HepG2 (cell line): ENCODE results near the gene GALNT17. TPM values are rescaled to one million over a fixed set of nuclear protein-coding genes. Genes with fewer than 3 reads are reported as not detected.

Source experiments
- ATAC-seq: fragments of 200-7000 bp; cut with Tn5 transposase; 3 replicates; pipeline ENCODE4 v1.9.1; 2020; ENCODE audit warnings: mild to moderate bottlenecking, moderate library complexity
- BruUV-seq: library from RNA; stranded (reverse); fragments of 400-500 nt; replicated peaks from 2 replicates; lab custom pipeline; 2021; lab: Mats Ljungman, UMichigan
- CTCF ChIA-PET: fragments of 300-600 bp; formaldehyde crosslinking; extraction: SDS; loops from one replicate; lab custom pipeline; 2021; ENCODE audit warnings: low total read pairs, inconsistent platforms, low intra/inter-chr PET ratio; lab: Yijun Ruan, JAX
- POLR2A ChIA-PET: fragments of 350-600 bp; sonication (Branson Sonifier 250); formaldehyde crosslinking; loops from one replicate; lab custom pipeline; 2020; ENCODE audit warnings: antibody characterized with exemption, inconsistent platforms; lab: Yijun Ruan, JAX
- DNase-seq: peaks from one replicate; pipeline ENCODE4 v3.0.0-alpha.2; 2015; ENCODE audit warnings: low spot score
- FAIRE-seq: peaks from 3 replicates; lab custom pipeline; 2011; peaks lifted over from hg19 to GRCh38; lab: Jason Lieb, UNC
- H2AFZ ChIP-seq: one replicate; pipeline ENCODE4 v1.6.1; 2011; ENCODE audit warnings: low read length, inconsistent platforms
- H3K27ac ChIP-seq: fragments of 300-600 bp; 3 replicates; pipeline ENCODE4 v1.8.0; 2011; ENCODE audit warnings: mixed run types, mild to moderate bottlenecking, mixed read lengths, low read length, inconsistent platforms; ENCODE audit not compliant: insufficient read depth; ENCODE audit errors: extremely low read length
- H3K27me3 ChIP-seq, 2 experiments: fragments of 200-600 bp in 1 of 2; 2 replicates in 1 of 2; 3 replicates in 1 of 2; pipeline versions ENCODE4 v1.6.0 to v1.8.0; 2011; ENCODE audit warnings: low read length in 2 of 2, mild to moderate bottlenecking in 2 of 2, moderate library complexity in 2 of 2, inconsistent platforms in 1 of 2; ENCODE audit not compliant: insufficient read depth in 2 of 2, control insufficient read depth in 1 of 2
- H3K36me3 ChIP-seq, 2 experiments: fragments of 200-600 bp in 1 of 2; replicated peaks in 1 of 2; 2 replicates in 1 of 2; 3 replicates in 1 of 2; pipeline versions ENCODE4 v1.5.1 to v1.8.0; 2011; ENCODE audit warnings: low read length in 2 of 2, inconsistent platforms in 1 of 2; ENCODE audit not compliant: insufficient read depth in 2 of 2, control insufficient read depth in 1 of 2
- H3K4me1 ChIP-seq: 2 replicates; pipeline ENCODE4 v1.5.1; 2012; ENCODE audit warnings: low read length, inconsistent platforms; ENCODE audit not compliant: insufficient read depth
- H3K4me2 ChIP-seq: 2 replicates; pipeline ENCODE4 v1.6.0; 2011; ENCODE audit warnings: low read depth, low read length, inconsistent platforms
- H3K4me3 ChIP-seq, 3 experiments: fragments of 200-600 bp in 1 of 3; sonication (generic), shearing (Covaris generic) in 1 of 3; replicated peaks in 1 of 3; 2 replicates each; pipeline ENCODE4 v1.5.1; 2011 to 2016; ENCODE audit warnings: low read length in 3 of 3, inconsistent platforms in 2 of 3, low read depth in 2 of 3, mild to moderate bottlenecking in 2 of 3, control low read depth in 1 of 3, mixed read lengths in 1 of 3; ENCODE audit not compliant: insufficient read depth in 1 of 3
- H3K79me2 ChIP-seq: one replicate; pipeline ENCODE4 v1.6.1; 2011; ENCODE audit warnings: low read length, inconsistent platforms; ENCODE audit not compliant: insufficient read depth
- H3K9ac ChIP-seq: 2 replicates; pipeline ENCODE4 v1.6.0; 2011; ENCODE audit warnings: mild to moderate bottlenecking, low read depth, low read length, inconsistent platforms; ENCODE audit not compliant: insufficient read depth
- H3K9me3 ChIP-seq: 2 replicates; pipeline ENCODE4 v1.5.1; 2012; ENCODE audit warnings: mild to moderate bottlenecking, low read length
- H4K20me1 ChIP-seq: 2 replicates; pipeline ENCODE4 v1.6.0; 2011; ENCODE audit warnings: inconsistent platforms, mild to moderate bottlenecking, low read length, moderate library complexity; ENCODE audit not compliant: insufficient read depth
- HDAC1 ChIP-seq: sonication (generic); formaldehyde crosslinking; IDR thresholded peaks from 2 replicates; pipeline ENCODE4 v1.5.1; 2020; ENCODE audit warnings: mild to moderate bottlenecking, missing genetic modification reagents
- JARID2 ChIP-seq: sonication (generic); formaldehyde crosslinking; IDR thresholded peaks from 2 replicates; pipeline ENCODE4 v1.8.1; 2023; ENCODE audit warnings: missing genetic modification reagents, inconsistent platforms; ENCODE audit not compliant: insufficient replicate concordance
- MBNL3 ChIP-seq: fragments of 250-450 bp; sonication (Bioruptor Pico); conservative IDR thresholded peaks from 2 replicates; pipeline ENCODE4 v1.8.0; 2022; ENCODE audit warnings: mild to moderate bottlenecking, inconsistent platforms
- SIN3A ChIP-seq: IDR thresholded peaks from 2 replicates; pipeline ENCODE4 v1.6.1; 2011; ENCODE audit warnings: low read depth, mild to moderate bottlenecking, control low read depth, low read length, borderline replicate concordance
- ZBTB38 ChIP-seq: sonication (generic); formaldehyde crosslinking; IDR thresholded peaks from 2 replicates; pipeline ENCODE4 v1.5.1; 2020; ENCODE audit warnings: mild to moderate bottlenecking, missing genetic modification reagents
- ZNF496 ChIP-seq: sonication (generic); formaldehyde crosslinking; IDR thresholded peaks from 2 replicates; pipeline ENCODE4 v1.8.1; 2023; ENCODE audit warnings: mild to moderate bottlenecking, moderate library complexity, missing genetic modification reagents; ENCODE audit not compliant: insufficient replicate concordance
- ZNF772 ChIP-seq: sonication (generic); formaldehyde crosslinking; IDR thresholded peaks from 2 replicates; pipeline ENCODE4 v1.5.0; 2020; ENCODE audit warnings: mild to moderate bottlenecking, missing genetic modification reagents
- ZNF773 ChIP-seq: sonication (generic); formaldehyde crosslinking; IDR thresholded peaks from 2 replicates; pipeline ENCODE4 v1.4.0; 2020; ENCODE audit warnings: missing genetic modification reagents, borderline replicate concordance
- WGBS: methylation state at CpG from one replicate; pipeline ENCODE4 v1.1.6; 2017; ENCODE audit warnings: low lambda C conversion rate; 5-methylcytosine and 5-hydroxymethylcytosine counted together
- in situ Hi-C: cut with HindIII; loops from 2 replicates; pipeline ENCODE4 v1.10.0; 2017; ENCODE audit warnings: low pct_unique_long_range_greater_than_20kb; ENCODE audit not compliant: extremely low pct_ligation_motif_present
- intact Hi-C: fragments of 100-400 bp; cut with micrococcal nuclease; formaldehyde crosslinking; loops from one replicate; pipeline ENCODE4 v1.10.0; 2022; ENCODE audit not compliant: unreplicated experiment
- polyA plus RNA-seq, 8 experiments: library from polyadenylated mRNA; depleted of rRNA in 3 of 8; stranded (reverse) in 7 of 8; unstranded in 1 of 8; fragments of >200 nt; fragmentation: Illumina TruSeq in 4 of 8; extraction: Trizol in 4 of 8; gene quantifications; 2 replicates each; pipeline versions ENCODE4 v1.2.1 to v1.2.3, GENCODE V29; 2011 to 2016; ENCODE audit warnings: low read depth in 4 of 8, missing spikeins in 1 of 8, mixed read lengths in 1 of 8; ENCODE audit not compliant: insufficient read depth in 1 of 8
- total RNA-seq, 5 experiments: library from RNA; depleted of rRNA; stranded (reverse); fragments of >200 nt; fragmentation: Illumina TruSeq; extraction: Trizol; gene quantifications; 2 replicates each; pipeline ENCODE4 v1.2.3, GENCODE V29; 2016; ENCODE audit warnings: low read depth in 1 of 5
- TF ChIP-seq, protein P1 (sequence below): sonication (generic); formaldehyde crosslinking; IDR thresholded peaks from 2 replicates; pipeline ENCODE4 v1.5.1; 2020; ENCODE audit warnings: mild to moderate bottlenecking, missing genetic modification reagents, moderate library complexity
- TF ChIP-seq, protein P2 (sequence below): sonication (generic); formaldehyde crosslinking; IDR thresholded peaks from 2 replicates; pipeline ENCODE4 v1.5.0; 2020; ENCODE audit warnings: missing genetic modification reagents
- TF ChIP-seq, protein P3 (sequence below): fragments of 450-650 bp; IDR thresholded peaks from 2 replicates; pipeline ENCODE4 v1.6.1; 2016
- TF ChIP-seq, protein P4 (sequence below): sonication (generic); formaldehyde crosslinking; IDR thresholded peaks from 2 replicates; pipeline ENCODE4 v1.4.0; 2020; ENCODE audit warnings: mild to moderate bottlenecking, missing genetic modification reagents, borderline replicate concordance
- TF ChIP-seq, protein P5 (sequence below): IDR thresholded peaks from 2 replicates; pipeline ENCODE4 v1.6.1; 2016; ENCODE audit warnings: missing compliant biosample characterization, missing genetic modification reagents, borderline replicate concordance
- TF ChIP-seq, protein P6 (sequence below): sonication (generic); formaldehyde crosslinking; IDR thresholded peaks from 2 replicates; pipeline ENCODE4 v1.4.0; 2020; ENCODE audit warnings: missing genetic modification reagents

Gene GALNT17
- total and polyA plus RNA-seq, 2 of the 13 experiments (the other 11 are each of a cell fraction or from before 2014, with no cell fraction given) = not detected

DNA sequence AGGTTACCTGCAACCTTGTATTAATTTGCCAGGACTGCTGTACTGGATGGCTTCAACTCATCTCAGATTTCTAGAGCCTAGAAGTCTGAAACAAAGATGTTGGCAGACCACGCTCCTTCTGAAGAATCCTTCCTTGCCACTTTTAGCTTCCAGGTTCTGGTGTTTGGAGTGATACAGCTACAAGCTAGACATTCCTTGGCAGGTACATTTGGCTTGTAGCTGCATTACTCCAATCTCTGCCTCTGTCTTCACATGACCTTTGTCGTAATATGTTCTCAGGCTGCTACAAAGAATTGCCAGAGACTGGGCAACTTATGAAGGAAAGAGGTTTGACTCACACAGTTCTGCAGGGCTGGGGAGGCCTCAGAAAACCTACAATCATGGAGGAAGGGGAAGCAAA lies 146.3 kb downstream of the GALNT17 start:
- DNase-seq (no peak), ATAC-seq (no peak), FAIRE-seq (no peak)
- Histone ChIP-seq H4K20me1 (no peaks in the 10 kb centered on the region), H2AFZ (no peak overlapping the region), H3K9ac (no peak overlapping the region), H3K9me3 (no peaks in the 10 kb centered on the region), H3K79me2 (no peaks in the 10 kb centered on the region), H3K4me2 (no peak overlapping the region), H3K4me3 (no peak overlapping the region), H3K27me3 (no peaks in the 10 kb centered on the region; a peak in 1 of 5 replicates), H3K4me1 (no peaks in the 10 kb centered on the region), H3K36me3 (no peaks in the 10 kb centered on the region), H3K27ac (no peak overlapping the region)
- ChIA-PET CTCF (no interaction called here), POLR2A (no interaction called here)
- BruUV-seq = no TSS peak
- 30% methylated on average over 2 of the region's 2 CpGs for WGBS
- in situ Hi-C loops (no loop called here), intact Hi-C loops (no loop called here)
- TF ChIP-seq, protein P1, sequence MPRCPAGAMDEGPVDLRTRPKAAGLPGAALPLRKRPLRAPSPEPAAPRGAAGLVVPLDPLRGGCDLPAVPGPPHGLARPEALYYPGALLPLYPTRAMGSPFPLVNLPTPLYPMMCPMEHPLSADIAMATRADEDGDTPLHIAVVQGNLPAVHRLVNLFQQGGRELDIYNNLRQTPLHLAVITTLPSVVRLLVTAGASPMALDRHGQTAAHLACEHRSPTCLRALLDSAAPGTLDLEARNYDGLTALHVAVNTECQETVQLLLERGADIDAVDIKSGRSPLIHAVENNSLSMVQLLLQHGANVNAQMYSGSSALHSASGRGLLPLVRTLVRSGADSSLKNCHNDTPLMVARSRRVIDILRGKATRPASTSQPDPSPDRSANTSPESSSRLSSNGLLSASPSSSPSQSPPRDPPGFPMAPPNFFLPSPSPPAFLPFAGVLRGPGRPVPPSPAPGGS (CRISPR knock-in tag) = no peak
- TF ChIP-seq ZNF496 (CRISPR knock-in tag) (no peak), MBNL3 (CRISPR knock-in tag) (no peak), ZBTB38 (CRISPR knock-in tag) (no peak), SIN3A (no peak), ZNF772 (CRISPR knock-in tag) (no peak), HDAC1 (CRISPR knock-in tag) (no peak), JARID2 (CRISPR knock-in tag) (no peak), ZNF773 (CRISPR knock-in tag) (no peak)
- TF ChIP-seq, protein P2, sequence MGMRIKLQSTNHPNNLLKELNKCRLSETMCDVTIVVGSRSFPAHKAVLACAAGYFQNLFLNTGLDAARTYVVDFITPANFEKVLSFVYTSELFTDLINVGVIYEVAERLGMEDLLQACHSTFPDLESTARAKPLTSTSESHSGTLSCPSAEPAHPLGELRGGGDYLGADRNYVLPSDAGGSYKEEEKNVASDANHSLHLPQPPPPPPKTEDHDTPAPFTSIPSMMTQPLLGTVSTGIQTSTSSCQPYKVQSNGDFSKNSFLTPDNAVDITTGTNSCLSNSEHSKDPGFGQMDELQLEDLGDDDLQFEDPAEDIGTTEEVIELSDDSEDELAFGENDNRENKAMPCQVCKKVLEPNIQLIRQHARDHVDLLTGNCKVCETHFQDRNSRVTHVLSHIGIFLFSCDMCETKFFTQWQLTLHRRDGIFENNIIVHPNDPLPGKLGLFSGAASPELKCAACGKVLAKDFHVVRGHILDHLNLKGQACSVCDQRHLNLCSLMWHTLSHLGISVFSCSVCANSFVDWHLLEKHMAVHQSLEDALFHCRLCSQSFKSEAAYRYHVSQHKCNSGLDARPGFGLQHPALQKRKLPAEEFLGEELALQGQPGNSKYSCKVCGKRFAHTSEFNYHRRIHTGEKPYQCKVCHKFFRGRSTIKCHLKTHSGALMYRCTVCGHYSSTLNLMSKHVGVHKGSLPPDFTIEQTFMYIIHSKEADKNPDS = no peak
- TF ChIP-seq, protein P3, sequence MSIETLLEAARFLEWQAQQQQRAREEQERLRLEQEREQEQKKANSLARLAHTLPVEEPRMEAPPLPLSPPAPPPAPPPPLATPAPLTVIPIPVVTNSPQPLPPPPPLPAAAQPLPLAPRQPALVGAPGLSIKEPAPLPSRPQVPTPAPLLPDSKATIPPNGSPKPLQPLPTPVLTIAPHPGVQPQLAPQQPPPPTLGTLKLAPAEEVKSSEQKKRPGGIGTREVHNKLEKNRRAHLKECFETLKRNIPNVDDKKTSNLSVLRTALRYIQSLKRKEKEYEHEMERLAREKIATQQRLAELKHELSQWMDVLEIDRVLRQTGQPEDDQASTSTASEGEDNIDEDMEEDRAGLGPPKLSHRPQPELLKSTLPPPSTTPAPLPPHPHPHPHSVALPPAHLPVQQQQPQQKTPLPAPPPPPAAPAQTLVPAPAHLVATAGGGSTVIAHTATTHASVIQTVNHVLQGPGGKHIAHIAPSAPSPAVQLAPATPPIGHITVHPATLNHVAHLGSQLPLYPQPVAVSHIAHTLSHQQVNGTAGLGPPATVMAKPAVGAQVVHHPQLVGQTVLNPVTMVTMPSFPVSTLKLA = no peak
- TF ChIP-seq, protein P4, sequence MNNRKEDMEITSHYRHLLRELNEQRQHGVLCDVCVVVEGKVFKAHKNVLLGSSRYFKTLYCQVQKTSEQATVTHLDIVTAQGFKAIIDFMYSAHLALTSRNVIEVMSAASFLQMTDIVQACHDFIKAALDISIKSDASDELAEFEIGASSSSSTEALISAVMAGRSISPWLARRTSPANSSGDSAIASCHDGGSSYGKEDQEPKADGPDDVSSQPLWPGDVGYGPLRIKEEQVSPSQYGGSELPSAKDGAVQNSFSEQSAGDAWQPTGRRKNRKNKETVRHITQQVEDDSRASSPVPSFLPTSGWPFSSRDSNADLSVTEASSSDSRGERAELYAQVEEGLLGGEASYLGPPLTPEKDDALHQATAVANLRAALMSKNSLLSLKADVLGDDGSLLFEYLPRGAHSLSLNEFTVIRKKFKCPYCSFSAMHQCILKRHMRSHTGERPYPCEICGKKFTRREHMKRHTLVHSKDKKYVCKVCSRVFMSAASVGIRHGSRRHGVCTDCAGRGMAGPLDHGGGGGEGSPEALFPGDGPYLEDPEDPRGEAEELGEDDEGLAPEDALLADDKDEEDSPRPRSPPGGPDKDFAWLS (CRISPR knock-in tag) = no peak
- TF ChIP-seq, protein P5, sequence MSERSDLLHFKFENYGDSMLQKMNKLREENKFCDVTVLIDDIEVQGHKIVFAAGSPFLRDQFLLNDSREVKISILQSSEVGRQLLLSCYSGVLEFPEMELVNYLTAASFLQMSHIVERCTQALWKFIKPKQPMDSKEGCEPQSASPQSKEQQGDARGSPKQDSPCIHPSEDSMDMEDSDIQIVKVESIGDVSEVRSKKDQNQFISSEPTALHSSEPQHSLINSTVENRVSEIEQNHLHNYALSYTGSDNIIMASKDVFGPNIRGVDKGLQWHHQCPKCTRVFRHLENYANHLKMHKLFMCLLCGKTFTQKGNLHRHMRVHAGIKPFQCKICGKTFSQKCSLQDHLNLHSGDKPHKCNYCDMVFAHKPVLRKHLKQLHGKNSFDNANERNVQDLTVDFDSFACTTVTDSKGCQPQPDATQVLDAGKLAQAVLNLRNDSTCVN (CRISPR knock-in tag) = no peak
- TF ChIP-seq, protein P6, sequence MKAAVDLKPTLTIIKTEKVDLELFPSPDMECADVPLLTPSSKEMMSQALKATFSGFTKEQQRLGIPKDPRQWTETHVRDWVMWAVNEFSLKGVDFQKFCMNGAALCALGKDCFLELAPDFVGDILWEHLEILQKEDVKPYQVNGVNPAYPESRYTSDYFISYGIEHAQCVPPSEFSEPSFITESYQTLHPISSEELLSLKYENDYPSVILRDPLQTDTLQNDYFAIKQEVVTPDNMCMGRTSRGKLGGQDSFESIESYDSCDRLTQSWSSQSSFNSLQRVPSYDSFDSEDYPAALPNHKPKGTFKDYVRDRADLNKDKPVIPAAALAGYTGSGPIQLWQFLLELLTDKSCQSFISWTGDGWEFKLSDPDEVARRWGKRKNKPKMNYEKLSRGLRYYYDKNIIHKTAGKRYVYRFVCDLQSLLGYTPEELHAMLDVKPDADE (CRISPR knock-in tag) = no peak
